ENCODE measurements around the gene PCDHGC4. TPM values are rescaled to one million over a fixed set of nuclear protein-coding genes. Genes with fewer than 3 reads are reported as not detected.

PCDHGC4 gene
- total RNA-seq, 1 experiment from 2014 or later: 0.57 TPM

DNA sequence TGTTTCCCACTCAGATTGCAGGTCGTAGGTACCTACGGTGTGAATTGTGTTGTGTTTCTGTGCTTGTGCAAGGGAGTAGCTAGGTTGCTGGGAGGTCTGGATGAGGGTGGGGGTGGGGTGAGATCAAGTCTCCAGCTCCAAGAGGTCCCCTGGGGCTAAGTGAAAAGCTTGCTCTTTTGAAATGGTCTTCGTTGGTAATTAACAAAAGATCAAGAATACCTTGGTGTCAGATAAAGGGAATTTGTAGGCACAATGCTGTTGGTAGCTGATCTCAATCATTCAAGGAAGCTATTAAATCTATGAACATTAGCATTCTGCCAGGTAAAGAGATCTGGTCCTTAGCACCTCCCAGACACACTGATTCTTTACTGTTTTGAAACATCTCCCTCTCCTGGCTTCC lies 928 bp upstream of the PCDHGC4 start:
- BruUV-seq (replicated peaks): no TSS peak
- in situ Hi-C loops (cut with HindIII; ENCODE audit: low pct_unique_long_range_greater_than_20kb, low sequenced_read_pairs) (no loop called here), intact Hi-C loops (cut with micrococcal nuclease; ENCODE audit: unreplicated experiment) (no loop called here)
- Histone ChIP-seq H3K4me3 (ENCODE audit: low read depth in 2 of 2, low read length in 2 of 2) (no peak overlapping the region), H3K27me3 (ENCODE audit: control insufficient read depth, insufficient read depth, low read length) (no peaks in the 10 kb centered on the region), H3K27ac (ENCODE audit: low read length) (no peak overlapping the region), H3K36me3 (ENCODE audit: control insufficient read depth, insufficient read depth, low read length) (no peaks in the 10 kb centered on the region), H3K4me1 (ENCODE audit: control insufficient read depth, insufficient read depth, low read length) (no peaks in the 10 kb centered on the region; the same call in 1 of the 2 replicates), H3K9me3 (ENCODE audit: control insufficient read depth, insufficient read depth, low read depth, low read length) (no peaks in the 10 kb centered on the region)
- ChIA-PET CTCF (interaction anchor here (0.5 kb wide), 1 partner anchor 69 kb away, joined by 13 read pairs; no protein-coding TSS in a partner anchor), POLR2A (no interaction called here)
- DNase-seq (ENCODE audit: low read depth, low spot score) (no peak), ATAC-seq (no peak)
- TF ChIP-seq TCF7L2 (IDR thresholded peaks at IDR 0.05; ENCODE audit: low read depth, low read length) (no peak), SIN3A (IDR thresholded peaks at IDR 0.05; ENCODE audit: borderline replicate concordance, insufficient read depth, low read depth, low read length) (no peak), POLR2AphosphoS5 (IDR thresholded peaks at IDR 0.05; ENCODE audit: low read depth, low read length) (no peak), CTCF (IDR thresholded peaks at IDR 0.05) (no peak)
- TF ChIP-seq, protein P1, sequence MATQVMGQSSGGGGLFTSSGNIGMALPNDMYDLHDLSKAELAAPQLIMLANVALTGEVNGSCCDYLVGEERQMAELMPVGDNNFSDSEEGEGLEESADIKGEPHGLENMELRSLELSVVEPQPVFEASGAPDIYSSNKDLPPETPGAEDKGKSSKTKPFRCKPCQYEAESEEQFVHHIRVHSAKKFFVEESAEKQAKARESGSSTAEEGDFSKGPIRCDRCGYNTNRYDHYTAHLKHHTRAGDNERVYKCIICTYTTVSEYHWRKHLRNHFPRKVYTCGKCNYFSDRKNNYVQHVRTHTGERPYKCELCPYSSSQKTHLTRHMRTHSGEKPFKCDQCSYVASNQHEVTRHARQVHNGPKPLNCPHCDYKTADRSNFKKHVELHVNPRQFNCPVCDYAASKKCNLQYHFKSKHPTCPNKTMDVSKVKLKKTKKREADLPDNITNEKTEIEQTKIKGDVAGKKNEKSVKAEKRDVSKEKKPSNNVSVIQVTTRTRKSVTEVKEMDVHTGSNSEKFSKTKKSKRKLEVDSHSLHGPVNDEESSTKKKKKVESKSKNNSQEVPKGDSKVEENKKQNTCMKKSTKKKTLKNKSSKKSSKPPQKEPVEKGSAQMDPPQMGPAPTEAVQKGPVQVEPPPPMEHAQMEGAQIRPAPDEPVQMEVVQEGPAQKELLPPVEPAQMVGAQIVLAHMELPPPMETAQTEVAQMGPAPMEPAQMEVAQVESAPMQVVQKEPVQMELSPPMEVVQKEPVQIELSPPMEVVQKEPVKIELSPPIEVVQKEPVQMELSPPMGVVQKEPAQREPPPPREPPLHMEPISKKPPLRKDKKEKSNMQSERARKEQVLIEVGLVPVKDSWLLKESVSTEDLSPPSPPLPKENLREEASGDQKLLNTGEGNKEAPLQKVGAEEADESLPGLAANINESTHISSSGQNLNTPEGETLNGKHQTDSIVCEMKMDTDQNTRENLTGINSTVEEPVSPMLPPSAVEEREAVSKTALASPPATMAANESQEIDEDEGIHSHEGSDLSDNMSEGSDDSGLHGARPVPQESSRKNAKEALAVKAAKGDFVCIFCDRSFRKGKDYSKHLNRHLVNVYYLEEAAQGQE (IDR thresholded peaks at IDR 0.05; ENCODE audit: insufficient read depth in 1 of 2, low read depth in 2 of 2, low read length in 1 of 2): no peak

GRCh38 chr5:141484310-141484640 lies 555 bp upstream of the PCDHGC4 start:
- no peak overlapping the region for H3K27ac ChIP-seq (ENCODE audit: low read length)
- ChIA-PET POLR2A (no interaction called here), CTCF (interaction anchor here (0.5 kb wide), 1 partner anchor 69 kb away, joined by 13 read pairs; no protein-coding TSS in a partner anchor)
- H3K36me3 ChIP-seq (ENCODE audit: control insufficient read depth, insufficient read depth, low read length): no peaks in the 10 kb centered on the region
- ATAC-seq (no peak), DNase-seq (ENCODE audit: low read depth, low spot score) (no peak)
- H3K9me3 ChIP-seq (ENCODE audit: control insufficient read depth, insufficient read depth, low read depth, low read length): no peaks in the 10 kb centered on the region
- no peaks in the 10 kb centered on the region; the same call in 1 of the 2 replicates for H3K4me1 ChIP-seq (ENCODE audit: control insufficient read depth, insufficient read depth, low read length)
- intact Hi-C loops (cut with micrococcal nuclease; ENCODE audit: unreplicated experiment): no loop called here
- H3K27me3 ChIP-seq (ENCODE audit: control insufficient read depth, insufficient read depth, low read length): no peaks in the 10 kb centered on the region
- in situ Hi-C loops (cut with HindIII; ENCODE audit: low pct_unique_long_range_greater_than_20kb, low sequenced_read_pairs): no loop called here
- BruUV-seq (replicated peaks): no TSS peak
- TF ChIP-seq POLR2AphosphoS5 (IDR thresholded peaks at IDR 0.05; ENCODE audit: low read depth, low read length) (no peak), SIN3A (IDR thresholded peaks at IDR 0.05; ENCODE audit: borderline replicate concordance, insufficient read depth, low read depth, low read length) (no peak)
- TF ChIP-seq, protein P1 (IDR thresholded peaks at IDR 0.05; ENCODE audit: insufficient read depth in 1 of 2, low read depth in 2 of 2, low read length in 1 of 2): no peak
- no peak overlapping the region for H3K4me3 ChIP-seq (ENCODE audit: low read depth in 2 of 2, low read length in 2 of 2)
